Measurements from ENCODE around the gene CACTIN. TPM values are rescaled to one million over a fixed set of nuclear protein-coding genes. Genes with fewer than 3 reads are reported as not detected.

The CACTIN gene
- total and polyA plus RNA-seq, 2 of the 8 experiments (the other 6 are each of a cell fraction or from before 2014, with no cell fraction given), result 25.8 to 29.9 TPM

- CTCF ChIA-PET (ENCODE audit: partially characterized antibody), result interaction anchor here (1.1 to 5.8 kb wide), 10 partner anchors 9 to 155 kb away, joined by 3 to 110 read pairs (median 13); partner anchors contain the start of genes PIP5K1C and TJP3
- no peak overlapping the region for H3K4me2 ChIP-seq (ENCODE audit: insufficient read depth in 1 of 2, low read depth in 2 of 2, low read length in 2 of 2)
- H2AFZ ChIP-seq (ENCODE audit: low read length), result no peak overlapping the region
- H3K9ac ChIP-seq (replicated peaks in 1 of 4; ENCODE audit: extremely low read depth in 1 of 4, low read depth in 3 of 4, low read length in 3 of 4), result no peak overlapping the region
- H2BK20ac ChIP-seq (ENCODE audit: low read length), result no peak overlapping the region
- no peak overlapping the region; the same call in 1 of the 2 replicates for H4K8ac ChIP-seq (ENCODE audit: extremely low read depth, insufficient read depth, low read length)
- no peak overlapping the region for H2BK5ac ChIP-seq (ENCODE audit: low read depth, low read length)
- no peak overlapping the region for H2BK12ac ChIP-seq (ENCODE audit: low read depth, low read length)
- no peak overlapping the region for H4K5ac ChIP-seq (ENCODE audit: insufficient read length, low read depth, low read length)
- no peak overlapping the region for H3K4ac ChIP-seq (replicated peaks; ENCODE audit: insufficient read length, low read depth, low read length)
- POLR2A ChIA-PET (ENCODE audit: partially characterized antibody), result no interaction called here
- H3K9me3 ChIP-seq (ENCODE audit: insufficient read depth in 2 of 2, low read depth in 1 of 2, low read length in 1 of 2), result no peaks in the 10 kb centered on the region
- H3K23me2 ChIP-seq (ENCODE audit: low read depth, low read length), result peaks cover 2% of the 10 kb centered on the region; the same call in 1 of the 2 replicates
- no peak overlapping the region for H3K18ac ChIP-seq (ENCODE audit: extremely low read depth, low read length)
- H3K79me2 ChIP-seq (ENCODE audit: control insufficient read depth in 1 of 2, insufficient read depth in 2 of 2, low read length in 2 of 2), result peaks cover 0 to 3% of the 10 kb centered on the region in 2 experiments; a peak in 1 of 4 replicates
- H3K56ac ChIP-seq (replicated peaks; ENCODE audit: insufficient read length, low read depth, low read length), result no peak overlapping the region
- DNase-seq (ENCODE audit: low read depth in 1 of 2, low spot score in 2 of 2) (no peak), FAIRE-seq (no peak)
- H3K27ac ChIP-seq (ENCODE audit: low read depth, low read length), result no peak overlapping the region
- peaks cover 0 to 7% (median 5%) of the 10 kb centered on the region in 4 experiments; a peak in 1 of 8 replicates for H3K36me3 ChIP-seq (ENCODE audit: control insufficient read depth in 2 of 4, insufficient read depth in 4 of 4, low read length in 3 of 4)
- no peak overlapping the region for H2AK5ac ChIP-seq (ENCODE audit: low read depth, low read length)
- H2BK120ac ChIP-seq (replicated peaks; ENCODE audit: low read depth, low read length), result no peak overlapping the region
- no peak overlapping the region for H3K23ac ChIP-seq (ENCODE audit: insufficient read length)
- H3K4me3 ChIP-seq (ENCODE audit: extremely low read depth in 1 of 4, insufficient read depth in 2 of 4, low read depth in 3 of 4, low read length in 4 of 4), result no peak overlapping the region
- H3K4me1 ChIP-seq (replicated peaks in 1 of 4; ENCODE audit: control insufficient read depth in 3 of 4, insufficient read depth in 4 of 4, low read length in 3 of 4), result peaks cover 0 to 18% (median 10%) of the 10 kb centered on the region in 4 experiments; a peak in 5 of 7 replicates
- H4K20me1 ChIP-seq (replicated peaks in 1 of 2; ENCODE audit: control insufficient read depth in 1 of 2, insufficient read depth in 2 of 2, low read length in 2 of 2), result peaks cover 8 to 37% of the 10 kb centered on the region in 2 experiments
- 96% methylated on average over 8 of the region's 17 CpGs; no CpG with 5 or more reads in 1 of the 2 experiments for WGBS, 2 experiments (ENCODE audit: extremely low coverage in 1 of 2, insufficient coverage in 1 of 2, insufficient read length in 1 of 2, insufficient replicate concordance in 2 of 2, low coverage in 1 of 2, low lambda C conversion rate in 2 of 2, missing lambda C conversion rate in 1 of 2)
- peaks cover 7% of the 10 kb centered on the region; the same call in 1 of the 2 replicates for H3K79me1 ChIP-seq (ENCODE audit: low read depth, low read length)
- no peak overlapping the region for H4K91ac ChIP-seq (replicated peaks; ENCODE audit: insufficient read length, low read length)
- H3K27me3 ChIP-seq (replicated peaks in 1 of 4; ENCODE audit: control insufficient read depth in 3 of 4, extremely low read depth in 1 of 4, insufficient read depth in 3 of 4, low read length in 3 of 4), result no peaks in the 10 kb centered on the region
- H2BK15ac ChIP-seq (ENCODE audit: low read length), result no peak overlapping the region
- H3K14ac ChIP-seq (ENCODE audit: insufficient read length), result no peak overlapping the region
- TF ChIP-seq RFX5 (IDR thresholded peaks at IDR 0.05; ENCODE audit: borderline replicate concordance, low read depth, low read length) (no peak), HDAC6 (IDR thresholded peaks at IDR 0.05; ENCODE audit: low read depth, low read length) (no peak), SP2 (IDR thresholded peaks at IDR 0.05; ENCODE audit: low read length) (no peak), SP1 (IDR thresholded peaks at IDR 0.05; ENCODE audit: low read depth, low read length) (no peak), JUND (IDR thresholded peaks at IDR 0.05; ENCODE audit: low read length) (no peak), SRF (IDR thresholded peaks at IDR 0.05; ENCODE audit: low read depth, low read length) (no peak), RNF2 (IDR thresholded peaks at IDR 0.05; ENCODE audit: borderline replicate concordance, low read depth, low read length, missing control alignments, poor library complexity, severe bottlenecking) (no peak), TAF1 (IDR thresholded peaks at IDR 0.05; ENCODE audit: low read depth, low read length) (no peak), BACH1 (IDR thresholded peaks at IDR 0.05; ENCODE audit: low read length) (no peak), CBX8 (IDR thresholded peaks at IDR 0.05; ENCODE audit: borderline replicate concordance, low read depth, low read length) (no peak), POLR2A (IDR thresholded peaks at IDR 0.05; ENCODE audit: control extremely low read depth in 1 of 2, low read depth in 2 of 2, low read length in 2 of 2) (no peak), KDM1A (IDR thresholded peaks at IDR 0.05; ENCODE audit: borderline replicate concordance, low read length) (no peak), PHF8 (conservative IDR thresholded peaks at IDR 0.05; ENCODE audit: low read depth, low read length) (no peak)
- TF ChIP-seq, protein P1, sequence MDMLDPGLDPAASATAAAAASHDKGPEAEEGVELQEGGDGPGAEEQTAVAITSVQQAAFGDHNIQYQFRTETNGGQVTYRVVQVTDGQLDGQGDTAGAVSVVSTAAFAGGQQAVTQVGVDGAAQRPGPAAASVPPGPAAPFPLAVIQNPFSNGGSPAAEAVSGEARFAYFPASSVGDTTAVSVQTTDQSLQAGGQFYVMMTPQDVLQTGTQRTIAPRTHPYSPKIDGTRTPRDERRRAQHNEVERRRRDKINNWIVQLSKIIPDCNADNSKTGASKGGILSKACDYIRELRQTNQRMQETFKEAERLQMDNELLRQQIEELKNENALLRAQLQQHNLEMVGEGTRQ (IDR thresholded peaks at IDR 0.05; ENCODE audit: low read length), result no peak
Observed at GRCh38 chr19:3667766-3668165, 41.2 kb upstream of the CACTIN start.
